Measurements from ENCODE around the gene IER3. TPM values are rescaled to one million over a fixed set of nuclear protein-coding genes. Genes with fewer than 3 reads are reported as not detected.

Gene IER3
- total and polyA plus RNA-seq, 2 of the 13 experiments (the other 11 are each of a cell fraction or from before 2014, with no cell fraction given) = 51.1 to 131 TPM

GRCh38 chr6:30768634-30769087 lies 24.3 kb upstream of the IER3 start (continued):
- TF ChIP-seq, protein P1, sequence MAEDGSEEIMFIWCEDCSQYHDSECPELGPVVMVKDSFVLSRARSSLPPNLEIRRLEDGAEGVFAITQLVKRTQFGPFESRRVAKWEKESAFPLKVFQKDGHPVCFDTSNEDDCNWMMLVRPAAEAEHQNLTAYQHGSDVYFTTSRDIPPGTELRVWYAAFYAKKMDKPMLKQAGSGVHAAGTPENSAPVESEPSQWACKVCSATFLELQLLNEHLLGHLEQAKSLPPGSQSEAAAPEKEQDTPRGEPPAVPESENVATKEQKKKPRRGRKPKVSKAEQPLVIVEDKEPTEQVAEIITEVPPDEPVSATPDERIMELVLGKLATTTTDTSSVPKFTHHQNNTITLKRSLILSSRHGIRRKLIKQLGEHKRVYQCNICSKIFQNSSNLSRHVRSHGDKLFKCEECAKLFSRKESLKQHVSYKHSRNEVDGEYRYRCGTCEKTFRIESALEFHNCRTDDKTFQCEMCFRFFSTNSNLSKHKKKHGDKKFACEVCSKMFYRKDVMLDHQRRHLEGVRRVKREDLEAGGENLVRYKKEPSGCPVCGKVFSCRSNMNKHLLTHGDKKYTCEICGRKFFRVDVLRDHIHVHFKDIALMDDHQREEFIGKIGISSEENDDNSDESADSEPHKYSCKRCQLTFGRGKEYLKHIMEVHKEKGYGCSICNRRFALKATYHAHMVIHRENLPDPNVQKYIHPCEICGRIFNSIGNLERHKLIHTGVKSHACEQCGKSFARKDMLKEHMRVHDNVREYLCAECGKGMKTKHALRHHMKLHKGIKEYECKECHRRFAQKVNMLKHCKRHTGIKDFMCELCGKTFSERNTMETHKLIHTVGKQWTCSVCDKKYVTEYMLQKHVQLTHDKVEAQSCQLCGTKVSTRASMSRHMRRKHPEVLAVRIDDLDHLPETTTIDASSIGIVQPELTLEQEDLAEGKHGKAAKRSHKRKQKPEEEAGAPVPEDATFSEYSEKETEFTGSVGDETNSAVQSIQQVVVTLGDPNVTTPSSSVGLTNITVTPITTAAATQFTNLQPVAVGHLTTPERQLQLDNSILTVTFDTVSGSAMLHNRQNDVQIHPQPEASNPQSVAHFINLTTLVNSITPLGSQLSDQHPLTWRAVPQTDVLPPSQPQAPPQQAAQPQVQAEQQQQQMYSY (CRISPR knock-in tag; IDR thresholded peaks at IDR 0.05) = no peak
- TF ChIP-seq SRSF9 (IDR thresholded peaks at IDR 0.05; ENCODE audit: borderline replicate concordance, insufficient read depth, low read depth, low read length, poor library complexity, severe bottlenecking) = no peak
- peak; percentile 57; the same call in 1 of the 2 replicates for TF ChIP-seq ZNF567 (CRISPR knock-in tag; IDR thresholded peaks at IDR 0.05; ENCODE audit: borderline replicate concordance)
- TF ChIP-seq ZNF333 (CRISPR knock-in tag; IDR thresholded peaks at IDR 0.05; ENCODE audit: borderline replicate concordance) = 0 out of 2 replicates have a peak, but pooled peaks have one; percentile 16
- 0 out of 2 replicates have a peak, but pooled peaks have one; percentile 8 for TF ChIP-seq SIN3A (IDR thresholded peaks at IDR 0.05; ENCODE audit: borderline replicate concordance, low read depth, low read length)
- peak; percentile 28; the same call in 1 of the 2 replicates for TF ChIP-seq RXRA (CRISPR knock-in tag; IDR thresholded peaks at IDR 0.05)
- TF ChIP-seq SP4 (CRISPR knock-in tag; IDR thresholded peaks at IDR 0.05) = 0 out of 2 replicates have a peak, but pooled peaks have one; percentile 17
- TF ChIP-seq ZFP41 (CRISPR knock-in tag; IDR thresholded peaks at IDR 0.05; ENCODE audit: borderline replicate concordance) = no peak
- no peak for TF ChIP-seq MXI1 (IDR thresholded peaks at IDR 0.05; ENCODE audit: borderline replicate concordance, low read depth, low read length)
- TF ChIP-seq ATF5 (CRISPR knock-in tag; IDR thresholded peaks at IDR 0.05; ENCODE audit: low read depth) = 0 out of 2 replicates have a peak, but pooled peaks have one; percentile 66
- TF ChIP-seq GMEB1 (CRISPR knock-in tag; IDR thresholded peaks at IDR 0.05; ENCODE audit: borderline replicate concordance) = no peak
- TF ChIP-seq ZHX1 (CRISPR knock-in tag; IDR thresholded peaks at IDR 0.05; ENCODE audit: low read depth) = no peak
- TF ChIP-seq ELK4 (CRISPR knock-in tag; IDR thresholded peaks at IDR 0.05; ENCODE audit: borderline replicate concordance) = no peak
- TF ChIP-seq SSRP1 (CRISPR knock-in tag; IDR thresholded peaks at IDR 0.05) = peak; percentile 95
- TF ChIP-seq, protein P2, sequence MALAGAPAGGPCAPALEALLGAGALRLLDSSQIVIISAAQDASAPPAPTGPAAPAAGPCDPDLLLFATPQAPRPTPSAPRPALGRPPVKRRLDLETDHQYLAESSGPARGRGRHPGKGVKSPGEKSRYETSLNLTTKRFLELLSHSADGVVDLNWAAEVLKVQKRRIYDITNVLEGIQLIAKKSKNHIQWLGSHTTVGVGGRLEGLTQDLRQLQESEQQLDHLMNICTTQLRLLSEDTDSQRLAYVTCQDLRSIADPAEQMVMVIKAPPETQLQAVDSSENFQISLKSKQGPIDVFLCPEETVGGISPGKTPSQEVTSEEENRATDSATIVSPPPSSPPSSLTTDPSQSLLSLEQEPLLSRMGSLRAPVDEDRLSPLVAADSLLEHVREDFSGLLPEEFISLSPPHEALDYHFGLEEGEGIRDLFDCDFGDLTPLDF (CRISPR knock-in tag; IDR thresholded peaks at IDR 0.05) = no peak
